HG02623 (cell line): ENCODE data around the gene RHOB.
"Not testable (repeated sequence)": the region's sequence is repeated elsewhere in the genome, so short reads cannot be mapped to it uniquely, and the experiment has no call there.

Experiments
- ATAC-seq: cut with Tn5 transposase; IDR thresholded peaks from one replicate; pipeline ENCODE4 v1.9.1; 2021; ENCODE audit warnings: moderate library complexity; ENCODE audit not compliant: unreplicated experiment

The RHOB gene

DNA sequence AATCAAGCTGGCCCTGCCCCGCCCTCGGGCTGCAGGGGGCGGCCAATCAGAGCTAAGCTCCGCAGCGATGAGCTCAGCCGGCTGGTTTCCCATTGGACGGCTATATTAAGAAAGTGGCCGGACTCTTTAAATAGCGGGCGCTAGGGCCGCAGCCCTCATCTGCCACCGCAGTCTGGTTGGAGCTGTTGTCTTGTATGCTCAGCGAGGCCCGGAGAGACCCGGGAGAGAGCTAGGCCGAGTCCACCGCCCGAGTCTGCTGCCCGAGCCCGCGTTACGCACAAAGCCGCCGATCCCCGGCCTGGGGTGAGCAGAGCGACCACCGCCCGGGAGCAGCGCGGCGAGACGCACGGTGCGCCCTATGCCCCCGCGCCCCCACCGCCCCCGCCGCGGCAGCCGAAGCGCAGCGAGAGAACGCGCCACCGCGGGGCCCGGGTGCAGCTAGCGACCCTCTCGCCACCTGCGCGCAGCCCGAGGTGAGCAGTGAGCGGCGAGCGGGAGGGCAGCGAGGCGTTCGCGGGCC, at the start of gene RHOB:
Gene RHOB, plus strand, starts transcription at position 158 of the 520 bp plus-strand sequence. CDS start 392 bp downstream, outside the sequence.
- ATAC-seq, result peak; percentile 95

DNA sequence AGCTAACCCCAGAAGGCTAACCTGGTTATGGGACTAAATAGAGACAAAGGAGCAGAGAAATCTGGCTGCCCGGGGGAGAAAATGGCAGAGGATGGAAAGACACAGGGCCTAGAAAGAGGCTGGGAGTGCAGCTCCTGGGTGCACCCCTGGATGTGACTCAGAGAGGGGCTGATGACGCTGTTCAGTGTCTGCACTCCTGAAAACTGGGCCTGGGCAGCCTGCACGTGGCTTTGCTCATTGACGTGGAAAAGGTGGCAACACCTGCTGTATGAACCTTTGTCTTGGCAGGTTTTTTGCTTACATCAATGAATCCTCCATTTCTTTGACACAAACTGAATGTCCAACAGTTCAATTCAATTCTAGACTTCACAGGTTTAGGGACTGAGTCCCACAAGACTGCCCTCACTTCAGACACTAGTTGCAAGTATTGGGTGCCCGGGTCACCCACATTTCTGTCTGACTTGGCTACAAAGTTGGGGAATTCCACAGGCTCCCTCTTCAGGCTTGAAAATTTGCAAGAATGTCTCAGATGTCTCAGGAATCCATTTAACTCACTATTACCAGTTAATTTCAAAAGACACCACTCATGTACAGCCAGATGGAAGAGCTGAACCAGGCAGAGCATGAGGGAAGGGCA, 48.9 kb upstream of the RHOB start:
- no peak for ATAC-seq

DNA sequence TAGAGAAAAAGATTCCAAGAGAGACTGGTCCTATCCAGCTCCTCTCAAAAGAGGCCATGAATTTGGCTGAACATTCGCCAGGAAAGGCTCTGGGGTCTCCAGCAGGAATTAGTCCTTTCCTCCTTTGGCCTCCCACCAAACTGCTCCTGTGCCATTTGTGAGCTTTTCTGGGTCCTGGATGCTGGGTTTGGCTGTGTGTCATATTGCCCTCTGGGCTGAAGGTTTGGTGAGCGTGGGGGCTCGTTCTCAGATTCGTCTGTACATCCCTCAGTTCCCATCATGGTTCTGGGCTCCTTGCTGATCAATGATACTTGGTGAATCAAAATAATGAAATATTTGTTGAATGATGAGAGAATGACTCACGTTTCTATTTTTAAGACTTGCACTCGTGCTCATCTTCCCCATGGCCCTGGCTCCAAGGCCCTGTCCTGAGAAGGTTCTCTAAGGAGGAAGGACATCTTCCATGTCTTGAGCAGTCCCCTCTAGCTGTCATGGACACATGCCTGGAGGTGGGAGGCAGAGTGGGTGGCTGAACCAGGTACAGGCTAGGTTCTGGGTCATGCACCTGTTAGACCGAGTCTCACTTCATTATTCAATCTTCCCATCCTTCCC, 47.8 kb upstream of the RHOB start:
- ATAC-seq, result no peak

DNA sequence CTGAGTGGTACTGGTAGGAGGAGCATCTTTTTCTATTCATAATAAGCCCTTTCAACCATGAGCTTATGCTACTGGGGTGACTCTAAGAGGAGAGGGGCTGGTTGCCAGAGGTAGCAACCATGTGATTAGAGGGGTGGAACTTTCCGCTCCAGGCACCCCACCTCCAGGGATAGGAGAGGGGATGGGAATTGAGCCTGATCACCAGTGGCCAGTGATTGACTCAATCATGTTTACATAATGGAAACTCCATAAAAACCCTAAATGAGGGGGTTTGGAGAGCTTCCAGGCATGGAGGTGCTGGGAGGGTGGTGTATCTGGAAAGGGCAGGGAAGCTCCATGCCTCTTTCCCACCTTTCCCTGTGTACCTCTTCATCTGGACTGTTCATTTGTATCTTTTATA, 46.6 kb upstream of the RHOB start:
- no peak for ATAC-seq

DNA sequence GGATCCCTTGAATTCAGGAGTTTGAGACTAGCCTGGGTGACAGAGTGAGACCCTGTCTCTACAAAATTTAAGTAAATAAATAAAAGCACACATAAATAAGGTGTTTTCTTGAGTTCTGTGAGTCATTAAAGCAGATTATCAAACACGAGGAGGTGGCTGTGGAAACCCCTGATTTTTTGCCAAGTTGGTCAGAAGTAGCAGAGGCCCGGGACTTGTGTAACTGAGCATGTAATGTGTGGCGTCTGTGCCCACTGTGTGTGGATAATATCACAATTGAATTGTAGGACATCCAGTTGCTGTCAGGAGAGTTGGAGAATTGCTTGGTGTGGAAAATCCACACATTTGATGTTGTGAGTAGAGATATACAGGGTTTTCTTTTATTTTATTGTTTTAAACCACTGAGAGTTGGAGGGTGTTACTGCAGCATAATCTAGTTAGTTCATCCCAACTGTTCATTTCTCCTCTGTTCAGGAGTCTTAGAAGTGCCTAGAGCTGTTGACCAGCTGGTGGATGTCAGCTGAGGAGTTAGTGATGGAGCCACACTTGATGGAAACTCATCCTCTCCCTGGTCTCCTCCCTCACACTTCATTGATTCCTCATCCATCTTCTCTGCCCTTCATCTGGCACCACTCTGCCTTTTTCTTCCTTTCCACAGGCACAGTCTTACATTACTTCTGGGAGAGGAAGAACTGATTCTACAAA, 45.9 kb upstream of the RHOB start:
- no peak for ATAC-seq

GRCh38 chr2:20401489-20401835, 45.4 kb upstream of the RHOB start:
- ATAC-seq, result no peak

- no peak for ATAC-seq
Measured at GRCh38 chr2:20403774-20404312, 43.0 kb upstream of the RHOB start.

DNA sequence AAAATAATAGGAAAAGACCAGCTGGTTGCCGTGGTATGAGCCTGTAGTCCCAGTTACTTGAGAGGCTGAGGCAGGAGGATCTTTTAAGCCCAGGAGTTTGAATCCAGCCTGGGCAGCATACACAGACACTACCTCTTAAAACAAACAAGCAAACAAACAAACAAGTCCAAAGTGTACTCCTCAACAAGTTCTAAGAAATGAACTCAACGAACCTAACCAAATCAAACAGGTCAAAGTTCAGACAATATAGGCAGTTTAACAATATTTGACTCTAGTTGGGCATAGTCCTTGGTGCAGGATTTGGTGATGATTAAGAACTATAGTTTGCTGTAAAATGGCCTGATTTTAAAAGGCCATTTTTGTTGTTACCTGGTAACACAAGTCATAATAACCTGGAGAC, 41.9 kb upstream of the RHOB start:
- ATAC-seq, result no peak

GRCh38 chr2:20409039-20409438, 37.8 kb upstream of the RHOB start:
- ATAC-seq, result no peak

GRCh38 chr2:20410556-20411277, 36.2 kb upstream of the RHOB start:
- ATAC-seq, result no peak

DNA sequence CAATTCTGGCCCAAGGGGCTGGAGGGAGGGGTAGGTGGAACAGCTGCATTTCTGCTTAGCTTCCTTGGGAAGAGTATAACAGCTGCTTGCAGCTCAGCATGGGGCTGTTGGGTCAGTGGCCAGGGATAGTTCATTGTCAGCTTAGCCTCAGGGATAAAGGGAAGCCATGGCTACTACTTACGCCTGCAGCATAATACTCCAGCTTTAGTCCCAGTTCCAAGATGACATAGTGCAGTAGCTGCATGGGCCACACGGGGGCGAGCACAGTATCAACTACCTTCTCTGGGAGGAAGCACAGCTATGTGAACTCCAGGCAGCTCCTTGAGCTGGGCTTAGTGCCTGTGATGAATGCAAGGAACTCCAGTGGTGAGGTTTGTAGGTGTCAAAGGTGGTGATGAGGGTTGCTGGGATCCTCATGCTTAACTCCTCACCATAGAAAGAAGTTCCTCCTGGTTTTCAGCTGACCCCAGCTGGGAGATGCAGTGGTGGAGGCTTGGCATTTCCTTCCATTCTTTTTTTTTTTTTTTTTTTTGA, 35.4 kb upstream of the RHOB start:
- peak; percentile 100 for ATAC-seq

GRCh38 chr2:20414806-20415205, 32.1 kb upstream of the RHOB start:
- ATAC-seq, result no peak

DNA sequence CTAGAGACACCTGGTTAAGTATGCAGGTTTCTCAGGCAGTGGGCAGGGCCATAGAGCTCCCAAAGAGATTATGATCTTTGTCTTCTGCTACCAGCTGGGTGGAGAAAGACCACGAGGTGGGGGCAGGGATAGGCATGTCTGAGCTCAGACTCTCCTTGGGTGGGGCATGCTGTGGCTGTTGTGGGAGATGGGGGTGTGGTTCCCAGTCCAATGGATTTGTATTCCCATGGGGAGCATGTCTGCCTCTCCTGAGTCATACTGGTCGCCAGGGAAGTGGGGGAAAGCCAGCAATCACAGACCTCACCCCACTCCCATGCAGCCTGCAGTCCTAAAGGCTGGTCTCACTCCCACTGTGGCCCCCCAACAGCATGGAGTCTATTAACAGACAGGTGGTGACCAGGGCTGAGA, 31.4 kb upstream of the RHOB start:
- no peak for ATAC-seq

- ATAC-seq, result no peak
Measured at GRCh38 chr2:20416723-20417122, 30.2 kb upstream of the RHOB start.

DNA sequence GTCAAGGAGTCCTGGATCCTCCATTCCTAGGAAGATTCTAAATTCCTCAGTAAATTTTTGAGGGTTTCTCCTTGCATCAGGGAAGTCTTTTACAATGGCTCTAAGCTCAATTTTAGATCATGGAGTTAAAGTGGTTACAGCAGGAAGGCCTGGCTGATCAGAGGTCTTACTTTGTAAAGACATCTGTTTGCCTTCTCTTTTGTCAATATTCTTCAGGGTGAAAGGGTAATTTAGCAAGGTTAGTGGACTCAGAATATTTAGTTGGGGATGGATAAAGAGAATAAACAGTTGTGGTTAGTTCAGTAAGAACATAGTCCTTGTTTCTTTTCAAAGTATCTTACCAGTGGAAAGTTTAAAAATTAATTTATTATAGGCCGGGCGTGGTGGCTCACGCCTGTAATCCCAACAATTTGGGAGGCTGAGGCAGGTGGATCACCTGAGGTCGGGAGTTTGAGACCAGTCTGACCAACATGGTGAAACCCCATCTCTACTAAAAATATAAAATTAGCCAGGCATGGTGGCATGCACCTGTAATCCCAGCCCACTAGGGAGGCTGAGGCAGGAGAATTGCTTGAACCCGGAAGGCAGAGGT, 29.5 kb upstream of the RHOB start:
- ATAC-seq, result not testable (repeated sequence)

- no peak for ATAC-seq
Measured at GRCh38 chr2:20418519-20418918, 28.4 kb upstream of the RHOB start.

DNA sequence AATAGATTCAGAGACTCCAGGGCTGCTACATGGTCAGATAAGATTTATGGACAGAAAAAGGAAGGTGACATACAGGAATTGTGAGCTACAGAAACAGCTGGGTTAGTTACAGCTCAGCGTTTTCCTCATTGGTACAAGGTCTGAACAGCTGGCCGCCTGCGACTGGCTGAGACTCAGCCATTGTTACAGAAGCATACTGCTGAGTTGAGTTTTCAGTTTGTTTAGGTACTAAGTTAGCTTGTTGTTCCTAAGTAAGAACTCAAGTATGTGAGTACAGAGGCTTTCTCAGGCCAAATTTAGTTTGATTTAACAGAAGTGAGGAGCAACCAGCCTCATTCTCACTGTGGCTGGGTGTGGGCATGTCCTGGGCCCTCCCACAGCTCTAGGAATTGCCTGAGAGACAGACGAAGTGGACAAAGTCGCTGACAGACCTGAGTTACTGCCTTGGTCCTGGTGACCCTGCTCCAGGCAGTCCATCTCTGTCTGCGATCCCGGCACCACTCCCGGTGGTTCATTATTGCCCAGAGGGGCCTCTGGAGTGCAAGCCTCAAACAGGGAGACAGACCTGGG, 27.8 kb upstream of the RHOB start:
- ATAC-seq, result no peak

GRCh38 chr2:20419752-20420151, 27.1 kb upstream of the RHOB start:
- ATAC-seq, result no peak

- no peak for ATAC-seq
Measured at GRCh38 chr2:20421336-20421987, 25.4 kb upstream of the RHOB start.

- ATAC-seq, result no peak
Measured at GRCh38 chr2:20421988-20422370, 24.9 kb upstream of the RHOB start.
